SK-N-MC (cell line): ENCODE measurements around the gene NFKBIL1.

Experiments
- EZH2 ChIP-seq: fragments of 200-600 bp; sonication (generic); IDR thresholded peaks from one replicate; pipeline ENCODE4 v1.6.1; 2017; ENCODE audit warnings: antibody characterized with exemption
- POLR2AphosphoS5 ChIP-seq: IDR thresholded peaks from 2 replicates; pipeline ENCODE4 v1.6.1; 2012; ENCODE audit warnings: mild to moderate bottlenecking, low read depth, low read length, borderline replicate concordance

DNA sequence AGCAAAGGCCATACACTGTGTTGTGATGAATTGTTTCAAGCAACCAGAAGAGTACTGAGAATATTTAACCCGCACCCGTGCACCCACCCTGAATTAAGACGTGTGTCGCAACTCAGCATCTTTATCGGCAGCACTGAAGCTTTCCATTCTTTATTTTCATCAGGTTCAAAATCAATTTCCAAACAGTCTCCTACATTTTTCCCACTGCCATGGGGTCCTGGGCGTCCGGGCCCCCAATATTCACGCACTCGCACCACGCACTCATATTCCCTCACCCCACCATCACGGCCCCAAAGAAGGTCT, 33.0 kb downstream of the NFKBIL1 start:
- TF ChIP-seq POLR2AphosphoS5 = no peak
- TF ChIP-seq EZH2 = no peak
